Inflammatory macrophage treated with lipopolysaccharide for 1 hour (primary cell): Measurements from ENCODE around the gene SDCCAG8.
A peak's percentile ranks its signal among the peaks of the same experiment; 100 is the strongest.

Experiments
- DNase-seq, 2 donors: peaks; one replicate each; pipeline ENCODE4 v3.0.0-alpha.2; 2020 to 2022

SDCCAG8 gene

DNA sequence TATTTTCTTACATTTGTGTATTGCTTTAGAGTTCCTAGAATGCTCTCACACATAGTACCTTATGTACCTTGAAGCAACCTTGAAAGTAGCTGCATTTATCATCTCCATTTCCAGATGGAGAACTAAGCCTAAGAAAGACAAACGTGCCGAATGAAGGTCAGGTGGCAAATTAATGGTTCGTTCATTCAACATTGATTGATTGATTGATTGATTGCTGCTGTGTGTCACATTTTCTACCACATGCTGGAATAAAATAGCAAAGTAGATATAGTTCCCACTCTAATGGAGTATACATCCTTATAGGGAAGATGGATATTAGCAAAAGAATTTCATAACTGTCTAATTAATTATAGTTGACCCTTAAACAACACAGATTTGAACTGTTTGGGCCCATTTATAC, 172.2 kb downstream of the SDCCAG8 start:
- DNase-seq, result no peak

- DNase-seq, result no peak
Measured at GRCh38 chr1:243428617-243429342, 172.9 kb downstream of the SDCCAG8 start.

- no peak for DNase-seq
Measured at GRCh38 chr1:243431591-243431990, 175.8 kb downstream of the SDCCAG8 start.

GRCh38 chr1:243432136-243432535, 176.3 kb downstream of the SDCCAG8 start:
- no peak for DNase-seq

DNA sequence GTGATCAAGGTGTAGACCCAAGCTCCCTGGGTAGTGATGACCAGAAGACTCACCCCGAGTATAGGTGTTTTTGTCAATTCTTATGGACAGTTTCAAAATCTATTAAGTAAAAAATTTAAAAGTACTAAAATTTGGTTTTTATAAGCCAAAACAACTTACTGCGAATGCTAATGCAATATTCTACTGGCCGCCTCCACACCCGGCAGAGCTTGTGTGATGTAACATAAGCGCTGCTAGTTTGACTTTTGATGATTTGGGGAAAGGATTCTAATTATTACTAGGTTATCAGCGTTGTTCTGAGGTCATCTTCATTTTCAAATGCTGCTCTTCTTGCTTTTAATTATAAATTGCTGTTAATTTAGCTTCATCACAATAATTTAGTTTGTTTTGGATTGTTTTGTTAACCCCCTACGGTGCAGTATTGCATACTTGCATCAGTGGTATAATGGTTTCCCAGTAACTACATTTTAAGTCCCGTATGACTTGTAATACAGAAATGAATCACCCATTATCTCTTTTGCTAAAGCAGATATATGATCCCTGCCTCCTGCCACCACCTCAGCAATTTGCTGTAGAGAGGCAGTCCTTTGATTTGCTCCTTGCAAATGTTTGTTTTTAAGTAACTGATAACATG, 178.0 kb downstream of the SDCCAG8 start:
- no peak for DNase-seq

- DNase-seq, result no peak
Measured at GRCh38 chr1:243434594-243434993, 178.8 kb downstream of the SDCCAG8 start.

- DNase-seq, result no peak
Measured at GRCh38 chr1:243435836-243436235, 180.0 kb downstream of the SDCCAG8 start.

GRCh38 chr1:243438146-243438545, 182.3 kb downstream of the SDCCAG8 start:
- no peak for DNase-seq

GRCh38 chr1:243438815-243439214, 183.0 kb downstream of the SDCCAG8 start:
- no peak for DNase-seq

- DNase-seq, result no peak
Measured at GRCh38 chr1:243440406-243440805, 184.6 kb downstream of the SDCCAG8 start.

GRCh38 chr1:243441601-243442000, 185.8 kb downstream of the SDCCAG8 start:
- DNase-seq, result no peak

GRCh38 chr1:243443557-243443956, 187.7 kb downstream of the SDCCAG8 start:
- no peak for DNase-seq

GRCh38 chr1:243447347-243447746, 191.5 kb downstream of the SDCCAG8 start:
- peak; percentile 44 to 51 for DNase-seq

DNA sequence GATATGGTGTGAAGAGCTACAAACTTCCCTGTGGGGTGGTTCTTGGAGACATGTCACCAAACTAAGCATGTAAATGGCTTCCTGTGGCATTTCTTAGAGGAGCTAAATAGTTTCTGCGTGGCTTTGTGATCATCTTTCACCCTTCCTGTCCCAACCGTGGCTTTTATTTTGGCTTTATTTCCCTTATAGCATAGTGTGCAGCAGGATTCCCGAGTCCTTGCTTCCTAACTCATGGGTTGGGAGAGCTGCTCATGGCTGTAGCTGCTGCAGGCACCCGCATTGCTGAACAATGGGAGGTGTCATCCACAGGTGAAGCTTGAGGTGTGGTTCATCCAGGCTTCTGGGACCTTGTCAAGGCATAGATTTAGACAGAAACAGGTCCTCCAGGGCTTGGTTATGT, 192.0 kb downstream of the SDCCAG8 start:
- DNase-seq, result no peak

GRCh38 chr1:243449373-243449772, 193.5 kb downstream of the SDCCAG8 start:
- DNase-seq, result no peak

DNA sequence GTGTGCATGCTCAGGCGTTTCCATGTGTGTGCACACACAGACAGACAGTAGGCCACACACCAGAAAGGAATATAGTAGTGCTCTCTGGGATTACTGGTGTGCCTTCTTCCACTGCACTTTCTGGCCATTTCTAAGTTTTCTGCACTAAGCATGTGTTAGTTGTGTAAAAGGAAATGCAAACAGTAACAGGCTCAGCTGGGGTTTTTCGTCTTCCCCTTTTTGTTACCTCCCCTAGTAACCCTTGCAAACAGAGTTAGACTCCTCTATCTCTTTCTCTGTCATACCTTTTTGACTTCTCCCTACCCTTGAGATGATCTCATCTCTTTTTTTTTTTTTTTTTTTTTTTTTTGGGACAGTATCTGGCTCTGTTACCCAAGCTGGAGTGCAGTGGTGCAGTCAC, 196.3 kb downstream of the SDCCAG8 start:
- peak; percentile 70 to 73 for DNase-seq

GRCh38 chr1:243454328-243454997, 198.6 kb downstream of the SDCCAG8 start:
- no peak for DNase-seq

DNA sequence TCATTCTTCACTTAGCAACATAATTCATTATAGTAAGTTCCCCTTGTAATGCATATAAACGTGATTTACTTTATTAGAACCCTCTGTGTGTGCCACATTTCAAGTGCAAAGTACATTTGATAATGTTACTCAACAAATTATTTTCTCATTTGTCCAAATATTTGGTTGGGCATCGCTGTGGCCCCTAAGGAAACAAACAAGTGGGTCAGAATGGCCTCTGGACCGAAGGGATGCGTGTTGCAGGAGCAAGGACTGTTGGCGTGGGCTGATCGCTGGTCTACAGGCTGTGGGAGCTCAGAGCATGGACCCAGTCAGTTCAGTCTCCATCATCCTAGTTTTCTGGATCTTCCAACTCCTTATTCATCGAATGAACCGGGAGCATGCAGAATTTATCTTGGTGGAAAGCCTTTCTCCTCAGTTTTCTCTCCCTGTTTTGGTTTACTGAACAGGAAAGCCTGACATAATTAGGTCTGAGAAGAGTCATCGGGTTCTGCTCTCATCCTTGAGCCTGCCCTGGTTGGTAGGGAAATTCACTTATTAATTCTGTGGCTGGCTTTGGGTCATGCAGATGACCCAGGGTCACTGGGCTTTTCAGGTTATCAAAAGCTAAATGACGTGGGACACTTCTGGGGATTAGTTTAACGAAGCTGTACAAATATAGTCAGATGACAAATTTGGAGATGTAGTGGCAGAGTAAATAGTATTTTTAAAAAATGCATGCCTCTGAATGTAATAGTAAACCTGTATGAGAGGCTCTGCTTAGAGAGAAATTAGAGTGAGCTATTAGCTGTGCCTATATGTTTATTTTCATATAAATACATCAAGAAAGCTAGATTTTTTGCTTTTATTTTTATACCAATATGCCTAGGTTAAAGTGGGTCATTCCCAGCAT, 200.2 kb downstream of the SDCCAG8 start:
- no peak for DNase-seq

DNA sequence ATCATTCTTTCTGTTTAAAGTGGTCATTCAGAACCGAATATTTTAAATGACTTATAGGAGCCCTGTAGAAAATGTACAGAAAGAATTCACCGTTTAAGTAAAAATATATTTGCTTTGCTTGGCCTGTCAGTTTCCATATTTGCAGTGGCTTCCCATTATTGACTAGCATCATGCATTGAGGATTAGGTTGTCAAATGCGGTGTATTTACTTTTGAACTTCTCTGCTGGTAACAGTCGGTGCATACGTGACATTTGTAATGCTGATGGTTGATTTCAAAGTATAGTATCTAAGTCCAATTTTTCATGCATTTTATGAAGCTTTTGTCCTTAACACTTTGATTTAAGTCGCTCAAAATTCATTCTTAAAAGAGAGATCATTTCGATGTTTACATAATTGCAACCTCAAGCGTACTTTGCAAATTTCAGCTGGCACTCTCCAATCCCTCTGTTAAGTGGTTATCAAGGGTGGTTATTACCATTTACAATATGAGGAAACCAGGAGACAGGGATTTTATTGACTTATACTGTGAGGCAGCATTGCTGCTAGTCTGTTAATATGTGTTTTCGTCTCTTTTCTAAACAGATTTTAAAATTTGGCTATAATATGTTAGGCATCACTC, 201.6 kb downstream of the SDCCAG8 start:
- DNase-seq, result no peak

DNA sequence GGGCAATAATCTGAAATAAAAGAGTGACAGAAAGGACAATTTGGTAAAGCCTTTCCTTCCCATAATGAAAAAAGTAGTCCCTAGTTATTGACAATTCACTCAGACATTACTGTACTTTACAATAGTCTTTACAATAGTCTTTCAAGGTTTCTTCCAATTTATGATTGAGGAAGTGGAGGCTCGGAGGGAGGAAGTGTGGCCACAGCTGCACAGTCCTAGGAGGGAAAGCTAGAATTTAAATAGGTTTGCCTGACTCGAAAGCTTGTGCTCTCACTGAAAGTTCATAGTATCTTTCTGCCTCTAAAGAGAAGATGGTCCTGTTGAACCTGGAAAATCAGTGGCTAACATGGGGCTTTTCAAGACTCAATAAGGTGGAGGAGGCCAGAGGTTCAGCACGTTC, 203.2 kb downstream of the SDCCAG8 start:
- peak in 1 of 2 donors; percentile 52 for DNase-seq

DNA sequence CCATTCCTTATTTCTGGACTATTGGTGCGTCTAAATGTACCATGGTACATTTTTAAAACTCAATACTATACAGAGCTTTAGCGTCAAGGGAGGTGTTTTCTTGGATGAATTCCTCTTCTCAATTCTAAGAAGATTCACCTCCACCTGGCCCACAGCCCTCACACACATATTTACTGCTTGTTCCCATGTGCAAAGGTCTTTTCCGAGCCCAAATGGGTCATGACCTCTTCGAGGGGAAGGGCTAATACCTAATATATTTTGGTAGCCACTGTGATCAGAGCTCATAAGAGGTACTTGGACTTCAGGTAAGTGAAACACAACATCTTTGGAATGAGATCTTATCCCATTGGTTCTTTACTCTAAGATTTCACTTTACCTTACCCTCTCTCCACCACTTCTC, 205.9 kb downstream of the SDCCAG8 start:
- no peak for DNase-seq

- no peak for DNase-seq
Measured at GRCh38 chr1:243462929-243463697, 207.3 kb downstream of the SDCCAG8 start.
